Measurements from ENCODE around the gene VGLL4.
"Not testable (repeated sequence)": the region's sequence is repeated elsewhere in the genome, so short reads cannot be mapped to it uniquely, and the experiment has no call there.

The VGLL4 gene

GRCh38 chr3:11604139-11604892, 39.4 kb downstream of the VGLL4 start:
- no peak for DNase-seq

DNA sequence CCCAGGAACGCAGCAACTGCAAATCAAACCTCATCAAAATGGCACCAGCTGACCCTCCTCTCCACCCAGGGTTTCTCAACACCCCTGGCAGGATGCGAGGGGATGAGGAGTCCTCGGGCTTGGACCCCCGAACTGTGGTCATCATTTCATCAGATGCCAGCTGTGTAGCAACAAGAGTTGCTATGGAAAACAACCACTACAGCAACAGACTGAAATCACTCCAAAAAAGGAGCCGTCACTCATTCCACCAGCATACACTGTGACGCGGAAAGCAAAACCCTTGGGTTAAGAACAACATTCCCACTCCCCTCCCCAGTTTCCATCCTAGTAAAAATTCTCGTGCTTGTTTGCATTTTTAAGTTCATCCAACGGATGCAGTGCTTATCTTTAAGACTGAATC, 40.1 kb downstream of the VGLL4 start:
- DNase-seq: no peak

GRCh38 chr3:11602886-11603527, 40.7 kb downstream of the VGLL4 start:
- no peak for DNase-seq

DNA sequence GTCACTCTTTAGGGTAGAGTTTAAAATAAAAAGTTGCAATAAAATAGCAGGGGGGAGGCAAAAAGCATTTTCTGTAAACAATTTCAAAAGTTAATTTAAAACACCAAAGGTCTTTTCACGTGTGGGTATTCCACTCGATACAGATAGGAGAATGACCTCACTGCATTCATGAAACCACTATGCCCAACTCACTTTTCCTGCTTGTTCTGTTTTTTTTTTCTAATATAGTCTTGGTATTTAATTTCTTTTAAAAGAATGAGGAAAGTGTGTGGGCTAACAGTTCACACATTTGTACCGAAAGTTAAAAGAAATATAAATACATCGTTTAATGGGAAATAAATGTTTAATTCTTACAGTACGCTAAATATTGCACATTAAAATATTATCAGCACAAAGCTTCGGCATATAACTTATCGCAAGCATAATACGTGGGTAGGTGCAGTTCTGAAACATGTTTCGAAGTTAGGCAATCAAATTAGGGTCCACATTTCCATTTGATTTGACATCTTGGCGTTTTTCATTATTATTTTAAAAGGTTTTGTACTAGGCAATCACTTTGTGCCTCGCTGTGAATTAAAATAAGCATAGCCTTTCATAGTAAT, 41.4 kb downstream of the VGLL4 start:
- no peak for DNase-seq

DNA sequence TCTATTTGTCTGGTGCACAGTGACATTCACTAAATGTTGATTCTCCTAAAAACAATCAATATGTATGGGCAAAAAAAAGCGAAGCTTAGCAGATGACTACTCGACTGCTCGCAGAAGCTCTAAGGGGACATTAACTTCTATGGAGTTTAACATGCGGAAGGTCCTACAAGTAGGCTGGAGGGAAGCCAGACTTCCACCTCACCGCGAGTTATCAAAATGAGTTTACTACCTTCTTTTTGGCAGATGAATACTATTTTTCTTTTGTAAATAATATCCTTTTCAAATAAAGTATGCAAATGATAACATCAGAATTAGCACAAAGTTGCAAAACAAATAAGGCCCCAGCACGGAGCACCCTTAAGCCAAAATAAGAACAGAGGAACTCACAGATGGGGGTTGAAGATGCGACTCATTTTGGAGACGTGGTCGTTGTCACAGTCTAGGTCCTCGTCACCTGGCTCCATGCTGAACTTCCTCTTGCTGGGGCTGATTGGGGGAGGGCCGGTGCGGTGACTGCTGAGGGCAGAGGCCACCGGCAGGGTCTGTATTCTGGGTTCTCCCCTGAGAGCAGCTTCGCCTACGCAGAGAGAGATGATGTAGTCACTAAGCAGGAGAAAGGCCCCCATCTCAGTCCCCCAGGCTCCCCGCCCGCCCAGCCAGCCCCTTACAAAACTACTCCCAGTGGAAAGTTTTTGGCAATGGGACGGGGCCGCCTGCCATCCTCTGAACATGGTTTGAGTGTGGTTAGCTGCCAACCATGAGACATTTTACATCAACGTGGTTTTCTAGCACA, 42.1 kb downstream of the VGLL4 start:
- DNase-seq: no peak

DNA sequence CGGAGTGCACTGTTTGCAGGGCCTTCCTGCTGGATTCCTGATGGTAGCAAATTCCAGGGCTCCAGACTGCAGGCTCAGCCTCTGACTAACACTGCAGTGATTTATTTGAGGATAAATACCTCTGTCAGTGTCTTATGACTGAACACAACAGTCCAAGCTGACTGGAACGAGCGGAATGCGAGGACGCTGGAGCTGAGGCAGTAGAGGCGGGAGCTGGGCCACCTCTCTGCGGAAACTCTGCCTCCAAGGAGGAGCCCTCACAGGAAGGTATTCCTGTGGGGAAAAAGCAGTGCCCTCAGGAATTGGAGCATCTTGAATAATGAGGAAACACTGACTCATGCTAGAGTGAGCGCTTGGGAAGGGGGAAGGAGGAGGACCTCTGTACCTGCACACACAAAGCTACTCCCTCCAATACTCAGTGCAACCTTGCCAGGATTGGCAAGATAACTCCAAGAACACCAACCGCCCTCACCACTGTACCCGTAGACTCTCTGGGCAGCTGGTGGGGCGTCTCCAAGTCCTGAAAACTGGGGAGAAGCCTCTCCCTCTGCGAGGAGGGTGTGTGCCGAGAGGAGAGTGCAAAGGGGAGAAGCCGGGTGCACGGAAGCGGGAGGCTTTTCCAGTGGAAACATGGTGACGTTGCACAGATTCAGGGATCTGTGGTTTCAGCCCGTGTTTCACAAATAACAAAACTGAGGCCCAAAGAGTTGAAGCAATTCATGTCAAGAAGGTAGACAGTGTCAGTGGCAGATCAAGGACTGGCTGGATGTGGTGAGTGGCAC, 43.0 kb downstream of the VGLL4 start:
- no peak for DNase-seq

DNA sequence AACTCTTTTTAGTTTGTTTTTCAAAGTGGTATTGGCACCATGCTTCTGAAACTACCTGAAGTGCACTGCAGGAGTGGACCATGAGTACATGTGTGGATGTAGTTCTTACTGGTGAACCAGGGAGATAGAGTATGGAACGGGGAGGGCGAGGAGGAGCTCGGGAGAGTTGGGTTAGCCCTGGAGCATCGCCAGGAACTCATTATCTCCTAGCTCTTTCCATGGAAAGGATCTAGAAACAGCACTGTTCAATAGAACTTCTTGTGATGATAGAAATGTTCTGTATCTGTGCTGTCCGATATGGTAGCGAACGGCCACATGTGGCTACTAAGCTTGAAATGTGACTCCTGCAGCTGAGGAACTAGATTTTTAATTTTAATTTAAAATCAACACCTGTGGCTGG, 47.3 kb downstream of the VGLL4 start:
- DNase-seq: no peak

DNA sequence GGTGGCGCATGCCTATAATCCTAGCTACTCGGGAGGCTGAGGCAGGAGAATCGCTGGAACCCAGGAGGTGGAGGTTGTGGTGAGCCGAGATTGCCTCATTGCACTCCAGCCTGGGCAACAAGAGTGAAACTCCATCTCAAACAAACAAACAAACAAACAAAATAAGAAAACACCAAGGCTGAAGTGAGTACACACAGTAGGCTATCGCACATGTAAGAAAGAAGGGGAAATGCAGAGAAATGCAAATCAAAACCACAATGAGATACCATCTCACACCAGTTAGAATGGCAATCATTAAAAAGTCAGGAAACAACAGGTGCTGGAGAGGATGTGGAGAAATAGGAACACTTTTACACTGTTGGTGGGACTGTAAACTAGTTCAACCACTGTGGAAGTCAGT, 48.7 kb downstream of the VGLL4 start:
- not testable (repeated sequence) for DNase-seq

- no peak for DNase-seq
Observed at GRCh38 chr3:11593318-11594034, 50.2 kb downstream of the VGLL4 start.

DNA sequence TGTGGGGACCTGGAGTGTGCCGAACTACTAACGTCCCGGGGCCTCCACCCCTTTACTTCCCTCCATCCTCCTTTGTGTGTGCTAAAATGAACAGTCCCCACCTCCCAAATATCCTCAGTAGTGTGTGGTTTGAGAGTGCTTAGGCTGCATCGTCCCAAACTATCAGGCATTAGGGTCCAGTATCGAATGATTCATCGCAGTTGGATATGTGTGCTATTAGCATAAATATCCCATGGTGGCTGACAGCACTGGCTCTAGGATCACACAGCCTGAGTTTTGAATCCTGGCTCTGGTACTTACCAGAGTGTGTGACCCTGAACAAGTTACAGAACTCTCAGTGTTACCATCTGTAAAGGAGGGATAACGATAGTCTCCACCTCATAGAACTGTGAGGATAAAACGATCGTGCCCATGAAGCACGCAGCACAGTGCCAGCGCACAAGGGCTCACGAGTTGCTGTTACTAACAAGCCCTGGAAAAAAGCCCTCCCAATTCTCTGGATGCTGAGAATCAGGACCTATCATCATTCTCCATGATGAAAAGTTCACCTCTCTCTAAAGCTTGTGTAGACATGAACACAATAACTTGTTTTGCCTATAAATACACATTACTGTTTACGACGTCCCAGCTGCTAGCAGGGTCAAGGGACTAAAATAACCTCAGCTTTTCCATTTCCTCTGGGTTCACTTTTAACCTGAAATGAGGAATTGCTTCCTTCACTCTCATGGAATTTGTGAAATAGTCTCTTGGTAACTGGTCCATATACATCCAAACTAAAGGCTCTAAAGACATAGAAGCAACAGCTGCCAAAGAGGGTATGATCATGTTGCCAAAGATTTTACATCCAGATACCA, 51.0 kb downstream of the VGLL4 start:
- DNase-seq: no peak

- no peak for DNase-seq
Observed at GRCh38 chr3:11591391-11592282, 52.1 kb downstream of the VGLL4 start.

DNA sequence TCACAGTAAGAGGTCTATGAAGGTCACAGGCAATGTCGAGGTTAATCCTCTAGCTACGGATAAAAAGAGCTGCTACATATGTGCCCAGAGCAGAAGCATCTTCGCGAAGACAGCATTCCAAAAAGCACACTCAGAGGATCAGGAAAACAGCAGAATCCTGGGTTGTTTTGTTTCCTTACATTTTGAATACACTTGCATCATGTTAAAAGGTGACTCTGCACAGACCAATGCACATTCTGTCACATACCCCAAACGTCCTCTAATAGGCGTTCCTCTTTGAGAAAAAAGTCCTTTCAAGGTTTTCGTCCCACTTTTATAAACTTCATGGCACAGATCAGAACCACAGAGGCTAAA, 52.7 kb downstream of the VGLL4 start:
- DNase-seq: no peak

GRCh38 chr3:11589706-11590105, 54.0 kb downstream of the VGLL4 start:
- no peak for DNase-seq

- DNase-seq: no peak
Observed at GRCh38 chr3:11588755-11589154, 55.0 kb downstream of the VGLL4 start.

DNA sequence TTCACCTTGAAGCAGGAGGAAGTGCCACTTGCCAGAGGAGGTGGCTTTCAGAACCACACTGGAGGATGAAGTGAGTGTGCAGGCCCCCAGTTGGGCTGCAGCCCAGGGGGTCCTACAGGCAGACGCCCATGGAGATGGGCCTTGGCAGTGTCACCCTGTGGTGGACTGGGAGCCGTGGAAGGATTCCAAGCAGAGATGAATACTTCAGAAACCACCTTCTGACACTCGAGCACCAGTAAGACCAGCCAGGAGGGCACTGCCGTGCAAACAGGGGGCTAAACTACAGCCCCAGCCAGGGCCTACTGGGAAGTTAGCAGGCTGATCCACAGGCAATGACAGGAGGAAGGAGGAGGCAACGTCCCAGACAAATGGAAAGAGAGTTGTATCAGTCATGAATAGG, 55.4 kb downstream of the VGLL4 start:
- no peak for DNase-seq

- no peak for DNase-seq
Observed at GRCh38 chr3:11587766-11588165, 55.9 kb downstream of the VGLL4 start.

DNA sequence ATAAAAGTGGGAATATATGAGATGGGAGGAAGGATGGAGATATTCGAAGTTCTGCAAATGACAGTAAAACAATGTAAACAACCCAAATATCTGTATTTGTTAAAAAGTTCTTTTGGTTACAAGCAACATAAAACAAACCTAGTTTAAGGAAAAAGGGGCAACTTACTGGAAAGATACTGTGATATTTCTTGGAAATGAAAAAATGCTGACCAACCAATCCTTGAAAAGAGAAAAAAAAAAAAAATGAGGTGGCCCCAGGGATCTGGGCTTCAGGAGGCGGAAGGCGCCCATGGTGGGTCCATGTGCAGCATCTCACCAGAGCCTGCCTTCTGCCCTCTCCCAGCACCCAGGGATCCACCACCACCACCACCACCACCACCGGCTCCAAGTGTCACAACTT, 59.1 kb downstream of the VGLL4 start:
- no peak for DNase-seq

- no peak for DNase-seq
Observed at GRCh38 chr3:11583638-11584046, 60.1 kb downstream of the VGLL4 start.

- DNase-seq: no peak
Observed at GRCh38 chr3:11583235-11583634, 60.5 kb downstream of the VGLL4 start.

Measured in activated CD4-positive, alpha-beta T cell treated with anti-CD3 and anti-CD28 coated beads for 4 hours (primary cell).